ENCODE measurements around the gene TMC4.
"Not testable (repeated sequence)": the region's sequence is repeated elsewhere in the genome, so short reads cannot be mapped to it uniquely, and the experiment has no call there.

The TMC4 gene, protein sequence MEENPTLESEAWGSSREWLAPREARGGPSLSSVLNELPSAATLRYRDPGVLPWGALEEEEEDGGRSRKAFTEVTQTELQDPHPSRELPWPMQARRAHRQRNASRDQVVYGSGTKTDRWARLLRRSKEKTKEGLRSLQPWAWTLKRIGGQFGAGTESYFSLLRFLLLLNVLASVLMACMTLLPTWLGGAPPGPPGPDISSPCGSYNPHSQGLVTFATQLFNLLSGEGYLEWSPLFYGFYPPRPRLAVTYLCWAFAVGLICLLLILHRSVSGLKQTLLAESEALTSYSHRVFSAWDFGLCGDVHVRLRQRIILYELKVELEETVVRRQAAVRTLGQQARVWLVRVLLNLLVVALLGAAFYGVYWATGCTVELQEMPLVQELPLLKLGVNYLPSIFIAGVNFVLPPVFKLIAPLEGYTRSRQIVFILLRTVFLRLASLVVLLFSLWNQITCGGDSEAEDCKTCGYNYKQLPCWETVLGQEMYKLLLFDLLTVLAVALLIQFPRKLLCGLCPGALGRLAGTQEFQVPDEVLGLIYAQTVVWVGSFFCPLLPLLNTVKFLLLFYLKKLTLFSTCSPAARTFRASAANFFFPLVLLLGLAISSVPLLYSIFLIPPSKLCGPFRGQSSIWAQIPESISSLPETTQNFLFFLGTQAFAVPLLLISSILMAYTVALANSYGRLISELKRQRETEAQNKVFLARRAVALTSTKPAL

GRCh38 chr19:54172471-54173358, at the start of gene TMC4:
TMC4 (minus strand) TSS chr19:54173160; CDS start chr19:54173117, 43 bp downstream.
- Histone ChIP-seq H3K4me1 (ENCODE audit: control insufficient read depth, insufficient read depth, low read length) (peaks cover 8% of the 10 kb centered on the region), H3K9ac (ENCODE audit: low read depth, low read length) (peak within 1 kb of the TSS; percentile 42; the same call in 1 of the 2 replicates), H3K4me3 (ENCODE audit: low read depth, low read length) (peak within 1 kb of the TSS; percentile 58), H3K27me3 (ENCODE audit: control insufficient read depth, insufficient read depth, low read length) (no peaks in the 10 kb centered on the region), H3K36me3 (ENCODE audit: control insufficient read depth, insufficient read depth, low read length) (peaks cover 7% of the 10 kb centered on the region), H3K27ac (ENCODE audit: low read depth, low read length) (peak within 1 kb of the TSS; percentile 52), H3K9me3 (ENCODE audit: control insufficient read depth, insufficient read depth, low read length) (no peaks in the 10 kb centered on the region)

DNA sequence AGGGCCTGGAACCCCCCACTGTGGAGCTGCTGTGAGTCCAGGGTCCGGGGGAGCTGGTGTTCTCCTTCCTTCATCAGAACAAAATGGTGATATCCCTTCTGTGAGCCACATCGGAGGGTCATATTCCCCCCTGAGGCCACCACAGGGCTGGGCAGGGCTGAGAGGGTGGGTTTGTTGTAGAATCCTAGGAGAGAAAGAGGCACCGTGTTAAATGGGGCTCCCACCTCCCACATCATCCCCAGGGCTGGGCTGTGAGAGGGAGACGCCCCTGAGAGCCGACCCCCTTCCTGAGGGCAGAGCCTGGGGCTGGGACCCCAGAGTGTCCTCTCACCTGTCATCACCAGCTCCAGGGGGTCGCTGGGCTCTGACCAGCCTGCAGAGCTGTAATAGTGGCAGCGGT, 49.0 kb upstream of the TMC4 start:
- H3K9ac ChIP-seq (ENCODE audit: low read depth, low read length); H3K9me3 ChIP-seq (ENCODE audit: control insufficient read depth, insufficient read depth, low read length); H3K27me3 ChIP-seq (ENCODE audit: control insufficient read depth, insufficient read depth, low read length); H3K27ac ChIP-seq (ENCODE audit: low read depth, low read length); H3K4me1 ChIP-seq (ENCODE audit: control insufficient read depth, insufficient read depth, low read length); H3K36me3 ChIP-seq (ENCODE audit: control insufficient read depth, insufficient read depth, low read length); H3K4me3 ChIP-seq (ENCODE audit: low read depth, low read length): not testable (repeated sequence)

DNA sequence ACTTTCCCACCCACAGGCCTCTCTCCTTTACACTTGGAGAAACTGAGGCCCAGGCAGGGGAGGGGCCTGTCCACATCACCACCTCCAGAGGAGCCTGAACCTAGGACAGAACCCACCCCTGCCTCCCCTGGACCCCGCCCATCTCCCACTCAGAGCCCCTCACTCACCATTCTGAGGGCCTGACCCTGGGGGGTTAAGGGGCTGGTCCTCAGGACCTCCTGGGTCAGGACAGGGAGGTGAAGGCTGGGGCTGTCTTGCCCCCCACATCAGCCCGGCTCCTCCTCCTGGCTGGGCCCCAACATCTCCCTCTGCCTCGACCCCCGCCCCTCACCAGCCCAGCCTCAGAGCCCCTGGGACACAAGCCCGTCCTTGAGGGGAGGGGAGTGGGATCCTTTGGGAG, 46.7 kb upstream of the TMC4 start:
- H3K4me3 ChIP-seq (ENCODE audit: low read depth, low read length); H3K36me3 ChIP-seq (ENCODE audit: control insufficient read depth, insufficient read depth, low read length); H3K27me3 ChIP-seq (ENCODE audit: control insufficient read depth, insufficient read depth, low read length); H3K27ac ChIP-seq (ENCODE audit: low read depth, low read length); H3K9ac ChIP-seq (ENCODE audit: low read depth, low read length); H3K9me3 ChIP-seq (ENCODE audit: control insufficient read depth, insufficient read depth, low read length); H3K4me1 ChIP-seq (ENCODE audit: control insufficient read depth, insufficient read depth, low read length): not testable (repeated sequence)

- no peaks in the 10 kb centered on the region for H3K36me3 ChIP-seq (ENCODE audit: control insufficient read depth, insufficient read depth, low read length)
- no peaks in the 10 kb centered on the region for H3K4me1 ChIP-seq (ENCODE audit: control insufficient read depth, insufficient read depth, low read length)
- H3K27me3 ChIP-seq (ENCODE audit: control insufficient read depth, insufficient read depth, low read length) = no peaks in the 10 kb centered on the region
- no peak overlapping the region for H3K27ac ChIP-seq (ENCODE audit: low read depth, low read length)
- peaks cover 2% of the 10 kb centered on the region; the same call in 1 of the 2 replicates for H3K9me3 ChIP-seq (ENCODE audit: control insufficient read depth, insufficient read depth, low read length)
- no peak overlapping the region for H3K4me3 ChIP-seq (ENCODE audit: low read depth, low read length)
- H3K9ac ChIP-seq (ENCODE audit: low read depth, low read length) = no peak overlapping the region
These were observed 46.2 kb upstream of the TMC4 start for GRCh38 chr19:54218960-54219661.

DNA sequence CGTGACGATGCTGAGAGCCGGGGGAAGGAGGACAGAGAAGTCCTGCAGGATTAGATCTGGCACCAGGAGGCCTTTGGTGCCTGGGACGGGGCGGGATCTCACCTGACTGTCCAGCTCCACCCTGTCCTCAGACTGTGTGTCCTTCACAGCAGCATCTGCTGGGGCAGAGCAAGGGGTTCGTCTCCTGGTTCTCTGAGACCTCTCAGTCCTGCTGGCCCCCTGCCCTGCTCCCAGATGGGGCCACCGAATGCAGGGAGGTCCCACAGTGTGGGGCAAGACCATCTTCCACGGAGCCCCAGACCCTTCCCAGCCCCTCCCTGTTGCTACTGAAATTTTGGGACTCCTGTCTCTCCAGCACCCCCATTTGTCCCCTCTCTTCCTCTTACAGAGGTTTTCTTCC, 45.3 kb upstream of the TMC4 start:
- Histone ChIP-seq H3K9ac (ENCODE audit: low read depth, low read length) (no peak overlapping the region), H3K27ac (ENCODE audit: low read depth, low read length) (no peak overlapping the region), H3K4me3 (ENCODE audit: low read depth, low read length) (no peak overlapping the region), H3K9me3 (ENCODE audit: control insufficient read depth, insufficient read depth, low read length) (peaks cover 2% of the 10 kb centered on the region; the same call in 1 of the 2 replicates), H3K36me3 (ENCODE audit: control insufficient read depth, insufficient read depth, low read length) (no peaks in the 10 kb centered on the region), H3K4me1 (ENCODE audit: control insufficient read depth, insufficient read depth, low read length) (no peaks in the 10 kb centered on the region), H3K27me3 (ENCODE audit: control insufficient read depth, insufficient read depth, low read length) (no peaks in the 10 kb centered on the region)

GRCh38 chr19:54217517-54218247, 44.7 kb upstream of the TMC4 start:
- H3K9me3 ChIP-seq (ENCODE audit: control insufficient read depth, insufficient read depth, low read length); H3K4me3 ChIP-seq (ENCODE audit: low read depth, low read length); H3K36me3 ChIP-seq (ENCODE audit: control insufficient read depth, insufficient read depth, low read length); H3K9ac ChIP-seq (ENCODE audit: low read depth, low read length); H3K27me3 ChIP-seq (ENCODE audit: control insufficient read depth, insufficient read depth, low read length); H3K4me1 ChIP-seq (ENCODE audit: control insufficient read depth, insufficient read depth, low read length); H3K27ac ChIP-seq (ENCODE audit: low read depth, low read length): not testable (repeated sequence)

GRCh38 chr19:54216869-54217268, 43.9 kb upstream of the TMC4 start:
- Histone ChIP-seq H3K4me1 (ENCODE audit: control insufficient read depth, insufficient read depth, low read length) (no peaks in the 10 kb centered on the region), H3K9ac (ENCODE audit: low read depth, low read length) (no peak overlapping the region), H3K27ac (ENCODE audit: low read depth, low read length) (no peak overlapping the region), H3K36me3 (ENCODE audit: control insufficient read depth, insufficient read depth, low read length) (no peaks in the 10 kb centered on the region), H3K9me3 (ENCODE audit: control insufficient read depth, insufficient read depth, low read length) (peaks cover 2% of the 10 kb centered on the region; the same call in 1 of the 2 replicates), H3K27me3 (ENCODE audit: control insufficient read depth, insufficient read depth, low read length) (no peaks in the 10 kb centered on the region), H3K4me3 (ENCODE audit: low read depth, low read length) (no peak overlapping the region)

DNA sequence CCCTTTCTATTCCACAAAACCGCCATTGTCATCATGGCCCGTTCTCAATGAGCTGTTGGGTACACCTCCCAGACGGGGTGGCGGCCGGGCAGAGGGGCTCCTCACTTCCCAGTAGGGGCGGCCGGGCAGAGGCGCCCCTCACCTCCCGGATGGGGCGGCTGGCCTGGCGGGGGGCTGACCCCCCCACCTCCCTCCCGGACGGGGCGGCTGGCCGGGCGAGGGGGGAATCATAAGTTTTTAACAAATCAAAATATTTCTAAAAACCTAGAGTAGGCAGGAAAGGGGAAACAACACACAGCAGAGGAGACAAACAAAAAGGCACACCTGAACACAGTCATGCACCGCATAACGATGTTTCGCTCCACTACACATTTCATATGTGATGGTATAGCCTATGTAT, 41.8 kb upstream of the TMC4 start:
- not testable (repeated sequence) for H3K4me3 ChIP-seq (ENCODE audit: low read depth, low read length); H3K4me1 ChIP-seq (ENCODE audit: control insufficient read depth, insufficient read depth, low read length); H3K36me3 ChIP-seq (ENCODE audit: control insufficient read depth, insufficient read depth, low read length); H3K9me3 ChIP-seq (ENCODE audit: control insufficient read depth, insufficient read depth, low read length); H3K9ac ChIP-seq (ENCODE audit: low read depth, low read length); H3K27ac ChIP-seq (ENCODE audit: low read depth, low read length); H3K27me3 ChIP-seq (ENCODE audit: control insufficient read depth, insufficient read depth, low read length)

DNA sequence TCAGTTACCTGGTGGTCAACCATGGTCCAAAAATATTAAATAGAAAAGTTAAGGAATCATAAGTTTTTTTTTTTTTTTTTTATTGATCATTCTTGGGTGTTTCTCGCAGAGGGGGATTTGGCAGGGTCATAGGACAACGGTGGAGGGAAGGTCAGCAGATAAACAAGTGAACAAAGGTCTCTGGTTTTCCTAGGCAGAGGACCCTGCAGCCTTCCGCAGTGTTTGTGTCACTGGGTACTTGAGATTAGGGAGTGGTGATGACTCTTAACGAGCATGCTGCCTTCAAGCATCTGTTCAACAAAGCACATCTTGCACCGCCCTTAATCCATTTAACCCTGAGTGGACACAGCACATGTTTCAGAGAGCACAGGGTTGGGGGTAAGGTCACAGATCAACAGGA, 41.3 kb upstream of the TMC4 start:
- not testable (repeated sequence) for H3K4me1 ChIP-seq (ENCODE audit: control insufficient read depth, insufficient read depth, low read length); H3K9ac ChIP-seq (ENCODE audit: low read depth, low read length); H3K27me3 ChIP-seq (ENCODE audit: control insufficient read depth, insufficient read depth, low read length); H3K4me3 ChIP-seq (ENCODE audit: low read depth, low read length); H3K36me3 ChIP-seq (ENCODE audit: control insufficient read depth, insufficient read depth, low read length); H3K27ac ChIP-seq (ENCODE audit: low read depth, low read length); H3K9me3 ChIP-seq (ENCODE audit: control insufficient read depth, insufficient read depth, low read length)

GRCh38 chr19:54211235-54211634, 38.3 kb upstream of the TMC4 start:
- H3K9me3 ChIP-seq (ENCODE audit: control insufficient read depth, insufficient read depth, low read length) = peaks cover 2% of the 10 kb centered on the region; the same call in 1 of the 2 replicates
- H3K27me3 ChIP-seq (ENCODE audit: control insufficient read depth, insufficient read depth, low read length) = no peaks in the 10 kb centered on the region
- no peak overlapping the region for H3K9ac ChIP-seq (ENCODE audit: low read depth, low read length)
- no peak overlapping the region for H3K4me3 ChIP-seq (ENCODE audit: low read depth, low read length)
- no peak overlapping the region for H3K27ac ChIP-seq (ENCODE audit: low read depth, low read length)
- H3K36me3 ChIP-seq (ENCODE audit: control insufficient read depth, insufficient read depth, low read length) = peaks cover 24% of the 10 kb centered on the region
- no peaks in the 10 kb centered on the region for H3K4me1 ChIP-seq (ENCODE audit: control insufficient read depth, insufficient read depth, low read length)
